ENCODE data around the gene SLC37A4. TPM values are rescaled to one million over a fixed set of nuclear protein-coding genes. Genes with fewer than 3 reads are reported as not detected.

SLC37A4 gene
- polyA plus RNA-seq, 1 of the 3 experiments (the other 2 are of a cell fraction) = 21.8 TPM

DNA sequence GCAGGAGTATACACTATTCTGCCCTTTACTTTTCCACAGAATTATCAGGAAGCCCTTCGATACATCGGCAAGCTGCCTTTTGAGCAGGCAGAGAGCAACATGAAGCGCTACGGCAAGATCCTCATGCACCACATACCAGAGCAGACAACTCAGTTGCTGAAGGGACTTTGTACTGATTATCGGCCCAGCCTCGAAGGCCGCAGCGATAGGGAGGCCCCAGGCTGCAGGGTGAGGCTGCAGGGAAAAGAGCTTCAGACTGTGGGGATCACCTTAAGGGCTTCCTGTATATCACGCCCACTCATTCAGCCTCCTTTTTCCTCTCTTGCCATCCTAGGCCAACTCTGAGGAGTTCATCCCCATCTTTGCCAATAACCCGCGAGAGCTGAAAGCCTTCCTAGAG lies 47.2 kb upstream of the SLC37A4 start:
- no peaks in the 10 kb centered on the region for H3K9me3 ChIP-seq
- WGBS (ENCODE audit: low lambda C conversion rate) = 100% methylated on average over 9 of the region's 11 CpGs
- no peak for DNase-seq
- H3K4me3 ChIP-seq (ENCODE audit: low read depth in 2 of 2, low read length in 1 of 2) = no peak overlapping the region
- no peaks in the 10 kb centered on the region for H3K9me2 ChIP-seq
- ChIA-PET CTCF (interaction anchor here (0.6 to 1.3 kb wide), 2 partner anchors 11 to 18 kb away, joined by 3 read pairs; a partner anchor contains a TSS), POLR2A (no interaction called here)
- TF ChIP-seq EZH2phosphoT487 (IDR thresholded peaks at IDR 0.05; ENCODE audit: borderline replicate concordance, low read depth) = no peak
- no peak for TF ChIP-seq RCOR1 (IDR thresholded peaks at IDR 0.05; ENCODE audit: low read length)
- TF ChIP-seq FOSL2 (IDR thresholded peaks at IDR 0.05; ENCODE audit: borderline replicate concordance, low read depth) = no peak
- TF ChIP-seq RFX5 (IDR thresholded peaks at IDR 0.05; ENCODE audit: low read length) = no peak
- TF ChIP-seq ELF1 (IDR thresholded peaks at IDR 0.05) = no peak
- TF ChIP-seq, protein P1, sequence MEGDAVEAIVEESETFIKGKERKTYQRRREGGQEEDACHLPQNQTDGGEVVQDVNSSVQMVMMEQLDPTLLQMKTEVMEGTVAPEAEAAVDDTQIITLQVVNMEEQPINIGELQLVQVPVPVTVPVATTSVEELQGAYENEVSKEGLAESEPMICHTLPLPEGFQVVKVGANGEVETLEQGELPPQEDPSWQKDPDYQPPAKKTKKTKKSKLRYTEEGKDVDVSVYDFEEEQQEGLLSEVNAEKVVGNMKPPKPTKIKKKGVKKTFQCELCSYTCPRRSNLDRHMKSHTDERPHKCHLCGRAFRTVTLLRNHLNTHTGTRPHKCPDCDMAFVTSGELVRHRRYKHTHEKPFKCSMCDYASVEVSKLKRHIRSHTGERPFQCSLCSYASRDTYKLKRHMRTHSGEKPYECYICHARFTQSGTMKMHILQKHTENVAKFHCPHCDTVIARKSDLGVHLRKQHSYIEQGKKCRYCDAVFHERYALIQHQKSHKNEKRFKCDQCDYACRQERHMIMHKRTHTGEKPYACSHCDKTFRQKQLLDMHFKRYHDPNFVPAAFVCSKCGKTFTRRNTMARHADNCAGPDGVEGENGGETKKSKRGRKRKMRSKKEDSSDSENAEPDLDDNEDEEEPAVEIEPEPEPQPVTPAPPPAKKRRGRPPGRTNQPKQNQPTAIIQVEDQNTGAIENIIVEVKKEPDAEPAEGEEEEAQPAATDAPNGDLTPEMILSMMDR (IDR thresholded peaks at IDR 0.05) = no peak
- TF ChIP-seq, protein P2, sequence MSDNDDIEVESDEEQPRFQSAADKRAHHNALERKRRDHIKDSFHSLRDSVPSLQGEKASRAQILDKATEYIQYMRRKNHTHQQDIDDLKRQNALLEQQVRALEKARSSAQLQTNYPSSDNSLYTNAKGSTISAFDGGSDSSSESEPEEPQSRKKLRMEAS (IDR thresholded peaks at IDR 0.05; ENCODE audit: low read depth) = no peak
- TF ChIP-seq, protein P3, sequence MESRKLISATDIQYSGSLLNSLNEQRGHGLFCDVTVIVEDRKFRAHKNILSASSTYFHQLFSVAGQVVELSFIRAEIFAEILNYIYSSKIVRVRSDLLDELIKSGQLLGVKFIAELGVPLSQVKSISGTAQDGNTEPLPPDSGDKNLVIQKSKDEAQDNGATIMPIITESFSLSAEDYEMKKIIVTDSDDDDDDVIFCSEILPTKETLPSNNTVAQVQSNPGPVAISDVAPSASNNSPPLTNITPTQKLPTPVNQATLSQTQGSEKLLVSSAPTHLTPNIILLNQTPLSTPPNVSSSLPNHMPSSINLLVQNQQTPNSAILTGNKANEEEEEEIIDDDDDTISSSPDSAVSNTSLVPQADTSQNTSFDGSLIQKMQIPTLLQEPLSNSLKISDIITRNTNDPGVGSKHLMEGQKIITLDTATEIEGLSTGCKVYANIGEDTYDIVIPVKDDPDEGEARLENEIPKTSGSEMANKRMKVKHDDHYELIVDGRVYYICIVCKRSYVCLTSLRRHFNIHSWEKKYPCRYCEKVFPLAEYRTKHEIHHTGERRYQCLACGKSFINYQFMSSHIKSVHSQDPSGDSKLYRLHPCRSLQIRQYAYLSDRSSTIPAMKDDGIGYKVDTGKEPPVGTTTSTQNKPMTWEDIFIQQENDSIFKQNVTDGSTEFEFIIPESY (IDR thresholded peaks at IDR 0.05; ENCODE audit: borderline replicate concordance, low read depth) = no peak
- no peak for TF ChIP-seq EP300 (IDR thresholded peaks at IDR 0.05; ENCODE audit: borderline replicate concordance in 1 of 2, low read depth in 1 of 2, low read length in 1 of 2)
- TF ChIP-seq CHD2 (IDR thresholded peaks at IDR 0.05; ENCODE audit: low read length, partially characterized antibody) = no peak
- no peak for TF ChIP-seq GABPA (IDR thresholded peaks at IDR 0.05; ENCODE audit: low read depth)
- no peak for TF ChIP-seq FOXJ3 (CRISPR knock-in tag; IDR thresholded peaks at IDR 0.05)
- no peak for TF ChIP-seq GATA2 (CRISPR knock-in tag; IDR thresholded peaks at IDR 0.05)
- TF ChIP-seq NFIC (IDR thresholded peaks at IDR 0.05; ENCODE audit: borderline replicate concordance) = no peak
- no peak for TF ChIP-seq YY1 (IDR thresholded peaks at IDR 0.05; ENCODE audit: low read depth)
- TF ChIP-seq SMC3 (IDR thresholded peaks at IDR 0.05; ENCODE audit: low read depth, low read length) = no peak
- TF ChIP-seq JUND (IDR thresholded peaks at IDR 0.05) = no peak
- no peak overlapping the region for H3K27ac ChIP-seq (ENCODE audit: low read depth in 2 of 2, low read length in 1 of 2)
- no peak overlapping the region for H3K4me2 ChIP-seq
- H3K36me3 ChIP-seq (replicated peaks in 1 of 2; ENCODE audit: control insufficient read depth in 1 of 2, insufficient read depth in 2 of 2, low read length in 1 of 2) = peaks cover 29 to 68% of the 10 kb centered on the region in 2 experiments
- H3K79me2 ChIP-seq (ENCODE audit: insufficient read depth) = no peaks in the 10 kb centered on the region
- no peaks in the 10 kb centered on the region for H4K20me1 ChIP-seq (ENCODE audit: insufficient read depth)
- peaks cover 17% of the 10 kb centered on the region for H3F3A ChIP-seq (replicated peaks; ENCODE audit: insufficient read depth)
- H3K4me1 ChIP-seq (ENCODE audit: control insufficient read depth in 1 of 2, insufficient read depth in 2 of 2, low read depth in 1 of 2, low read length in 1 of 2) = no peaks in the 10 kb centered on the region
- H3K9ac ChIP-seq = no peak overlapping the region
- no peaks in the 10 kb centered on the region for H3K27me3 ChIP-seq (ENCODE audit: insufficient read depth)
- no peak overlapping the region for H2AFZ ChIP-seq (ENCODE audit: low read depth)
